Stimulated activated CD4-positive, alpha-beta T cell treated with anti-CD3 and anti-CD28 coated beads, Interleukin-2, amount 100 ng/mL, for 24 hours (primary cell): ENCODE measurements around the gene SLC2A13.
"Not testable (repeated sequence)": the region's sequence is repeated elsewhere in the genome, so short reads cannot be mapped to it uniquely, and the experiment has no call there.

ENCODE experiments used
- DNase-seq, 2 donors: peaks; one replicate each; pipeline ENCODE4 v3.0.0-alpha.2; 2020

Gene SLC2A13

DNA sequence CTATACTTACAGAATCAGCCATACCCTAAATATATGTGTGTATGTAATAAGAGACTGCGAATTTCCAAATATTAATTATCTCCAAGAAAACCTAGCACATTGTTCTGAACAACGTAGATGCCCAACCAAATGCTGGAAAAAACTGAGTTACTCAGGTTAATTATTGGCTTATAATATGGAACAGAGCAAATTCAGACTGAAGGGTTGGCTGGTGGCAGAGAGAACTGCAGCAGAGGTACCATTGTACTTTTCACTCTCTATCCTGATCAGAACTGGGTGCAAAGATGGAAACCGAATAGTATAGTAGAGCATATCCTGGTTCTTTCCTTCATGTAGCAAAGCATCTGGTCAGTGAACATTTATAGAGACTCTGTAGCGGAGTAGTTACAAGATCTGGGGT lies 185.7 kb downstream of the SLC2A13 start:
- DNase-seq, result no peak

DNA sequence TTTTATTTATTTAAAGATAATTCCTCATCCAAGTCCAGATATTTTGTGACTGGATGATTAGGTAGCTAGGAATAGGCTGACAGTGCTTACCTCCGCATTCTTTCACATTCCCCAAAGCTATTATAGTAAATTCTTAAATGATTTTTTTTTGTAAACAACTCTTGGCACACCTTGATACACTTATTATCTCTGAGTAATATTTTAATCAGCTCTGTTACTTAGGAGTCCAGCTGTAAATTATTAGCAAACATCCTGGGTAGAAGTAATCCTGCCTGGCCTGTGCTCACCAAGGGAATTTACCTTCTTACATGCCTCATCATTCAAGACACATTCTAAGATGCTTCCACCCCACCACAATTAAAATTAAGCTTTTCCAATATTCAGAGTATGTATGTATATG lies 186.1 kb downstream of the SLC2A13 start:
- DNase-seq, result no peak

DNA sequence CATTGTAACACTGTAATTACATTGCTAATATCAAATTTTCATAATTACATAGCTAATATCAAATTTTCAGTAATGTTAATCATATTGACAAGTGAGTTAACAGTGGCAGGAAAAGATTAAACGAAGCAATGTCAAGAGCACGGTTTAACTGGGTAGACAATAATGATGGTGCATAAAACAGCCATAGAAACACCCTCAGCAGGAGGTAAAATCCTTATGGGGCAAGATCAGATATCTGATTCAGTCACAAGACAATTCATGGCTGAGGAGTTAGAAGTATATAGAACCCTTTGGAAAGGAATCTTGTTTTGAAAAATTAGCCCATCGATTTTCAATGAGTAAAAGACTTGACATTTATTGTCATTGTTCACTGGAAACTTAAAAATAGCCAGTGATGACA lies 190.6 kb downstream of the SLC2A13 start:
- no peak for DNase-seq

DNA sequence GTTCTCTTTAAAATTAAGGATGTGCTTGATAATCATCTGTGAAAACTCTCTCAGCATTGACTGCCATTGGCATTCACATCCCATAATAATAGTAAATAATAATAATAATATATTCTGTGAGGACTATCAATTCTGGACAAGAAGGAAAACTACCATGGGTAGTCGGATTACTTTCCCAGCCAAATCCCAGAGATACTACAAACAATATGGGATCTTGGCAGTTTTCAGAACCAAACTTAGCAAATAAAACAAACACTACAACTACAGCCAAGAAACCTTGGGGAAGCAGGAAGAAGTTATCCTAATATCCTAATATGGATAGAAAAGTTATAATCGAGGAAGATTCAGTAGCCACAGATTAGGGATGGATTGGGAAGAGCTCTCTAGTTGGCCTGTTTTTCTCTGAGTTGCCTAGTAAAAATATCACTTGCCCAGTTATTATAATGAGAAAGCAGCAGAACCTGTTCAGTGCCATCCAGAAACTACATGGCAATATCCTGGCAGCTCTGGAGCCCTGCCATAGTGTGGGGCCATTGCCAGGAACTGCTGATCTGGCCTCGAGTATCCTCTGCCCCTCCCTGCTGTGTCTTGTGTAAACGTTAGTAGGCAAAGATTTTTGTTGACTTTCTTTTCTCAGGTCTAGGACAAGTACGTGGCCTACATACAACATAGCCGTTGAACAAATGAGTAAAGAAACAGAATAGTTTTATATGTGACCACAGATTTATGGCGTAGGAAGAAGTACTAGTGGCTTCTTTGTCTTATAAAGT lies 193.5 kb downstream of the SLC2A13 start:
- no peak for DNase-seq

DNA sequence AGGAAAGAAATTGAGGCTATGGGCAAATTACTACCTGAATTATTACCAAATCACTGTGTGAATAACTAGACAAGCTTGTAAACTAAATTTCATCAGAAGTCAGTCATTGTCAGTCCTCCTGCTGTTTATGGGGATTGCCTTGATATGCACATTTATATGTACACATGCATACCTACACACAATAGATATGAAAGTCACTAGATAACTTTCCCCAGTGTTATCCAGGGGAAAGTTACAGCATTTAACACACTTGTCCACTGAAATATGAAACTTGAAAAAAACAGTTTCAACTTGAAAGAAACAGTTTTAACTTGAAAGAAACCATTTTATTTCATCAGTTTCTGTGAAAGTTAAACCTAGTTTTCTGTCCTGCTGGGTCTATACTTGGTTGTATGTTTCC lies 199.6 kb downstream of the SLC2A13 start:
- no peak for DNase-seq

DNA sequence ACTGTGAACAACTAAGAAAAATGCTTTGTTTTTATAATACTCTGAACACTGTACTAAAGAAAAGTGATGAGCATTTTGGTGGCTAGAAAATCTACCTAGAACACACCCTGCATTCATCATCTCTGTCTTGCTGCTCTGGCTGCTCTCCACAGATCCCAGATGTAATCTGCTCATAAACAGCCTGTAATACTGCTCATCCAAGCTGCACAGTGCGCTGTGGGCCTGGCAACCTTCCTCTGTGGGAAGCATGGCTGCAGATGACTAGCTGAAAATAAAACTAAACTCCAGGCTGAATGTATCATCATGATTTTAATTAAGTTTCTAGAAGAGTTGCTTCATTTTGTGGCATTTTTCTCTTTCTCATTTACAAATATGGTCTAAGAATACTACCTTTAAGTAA lies 200.7 kb downstream of the SLC2A13 start:
- DNase-seq, result no peak

DNA sequence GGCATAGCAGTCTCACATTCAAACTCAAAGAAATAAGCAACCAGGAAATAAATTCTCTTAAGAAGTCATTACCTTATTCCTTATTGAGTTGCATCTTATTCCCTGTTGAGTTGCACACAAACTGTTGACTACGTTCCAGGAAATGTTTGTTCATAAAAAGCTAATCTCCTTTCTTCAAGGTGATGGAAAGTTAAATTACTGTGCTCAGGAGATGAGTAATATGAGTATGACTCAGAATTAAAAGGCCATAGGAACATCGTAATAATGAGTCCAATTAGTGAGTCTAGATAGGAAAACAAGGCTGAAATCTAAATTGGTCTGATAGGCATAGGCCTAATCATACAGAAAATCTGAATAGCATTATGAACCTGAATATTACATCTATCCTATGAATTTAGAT lies 203.1 kb downstream of the SLC2A13 start:
- DNase-seq, result no peak

DNA sequence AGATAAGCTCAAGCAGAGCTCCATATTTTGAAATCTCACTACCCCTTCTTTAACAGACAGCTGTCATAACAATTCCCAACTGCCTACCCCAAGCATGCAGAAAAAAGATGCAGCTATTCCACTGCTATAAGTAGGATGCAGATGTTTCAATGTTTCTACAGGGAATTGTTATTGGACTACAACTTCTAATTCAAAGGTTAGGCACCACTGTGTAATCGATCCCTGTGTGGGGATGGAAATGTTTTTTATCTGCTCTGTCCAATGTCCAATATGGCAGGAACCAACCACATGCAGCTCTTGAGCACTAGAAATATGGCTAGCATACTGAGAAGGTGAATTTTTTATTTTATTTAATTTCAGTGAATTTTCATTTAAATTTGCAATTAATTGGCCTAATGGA lies 208.6 kb downstream of the SLC2A13 start:
- no peak for DNase-seq

DNA sequence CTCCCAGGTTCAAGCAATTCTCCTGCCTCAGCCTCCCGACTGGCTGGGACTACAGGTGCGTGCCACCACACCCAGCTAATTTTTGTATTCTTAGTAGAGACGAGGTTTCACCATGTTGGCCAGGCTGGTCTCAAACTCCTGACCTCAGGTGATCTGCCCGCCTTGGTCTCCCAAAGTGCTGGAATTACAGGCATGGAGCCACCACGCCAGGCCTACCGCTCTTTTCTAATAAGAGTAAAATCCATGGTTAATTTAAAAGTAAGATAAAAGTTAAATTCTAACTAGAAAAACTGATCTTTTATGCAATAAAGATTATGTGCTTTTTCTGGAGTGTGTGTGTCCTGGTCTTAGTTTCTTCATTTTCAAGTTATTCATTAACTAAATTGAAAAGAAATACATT lies 212.5 kb downstream of the SLC2A13 start:
- not testable (repeated sequence) for DNase-seq

DNA sequence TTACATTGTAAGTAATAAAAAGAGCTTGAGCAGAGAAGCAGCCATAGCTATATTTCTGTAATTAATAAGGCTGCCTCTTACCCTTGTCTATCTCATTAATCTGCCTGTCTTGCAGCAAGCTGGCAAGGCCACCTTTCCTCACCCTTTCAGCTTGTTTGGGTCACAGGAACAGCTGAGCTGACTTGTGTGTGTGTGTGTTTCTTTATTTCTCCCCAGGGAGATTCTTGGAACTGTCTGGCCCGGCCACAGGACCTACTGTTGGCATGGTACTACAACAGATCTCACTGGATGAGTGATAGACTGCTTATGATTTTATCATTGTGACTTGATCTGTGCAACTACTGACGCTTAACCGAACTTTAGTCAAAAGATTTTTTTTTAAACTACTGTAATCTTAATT lies 213.7 kb downstream of the SLC2A13 start:
- DNase-seq, result no peak

DNA sequence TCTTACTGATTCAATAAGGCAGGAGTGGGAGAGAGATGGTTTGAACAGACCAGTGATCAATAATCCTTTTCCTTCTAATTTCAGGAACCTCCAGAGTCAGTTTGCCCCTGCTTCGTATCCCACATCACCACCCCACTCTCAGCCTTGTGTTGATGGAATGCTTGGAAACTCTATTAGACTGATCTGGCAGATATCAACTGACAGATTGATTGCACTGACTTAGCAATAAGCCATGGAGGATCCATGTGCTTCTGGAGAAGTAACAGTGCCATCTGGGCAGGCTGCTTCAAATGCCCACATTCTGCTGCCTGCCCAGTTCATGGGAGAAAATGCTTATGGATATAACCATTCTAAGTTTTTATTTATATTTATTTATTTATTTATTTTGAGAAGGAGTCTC lies 218.0 kb downstream of the SLC2A13 start:
- no peak for DNase-seq

DNA sequence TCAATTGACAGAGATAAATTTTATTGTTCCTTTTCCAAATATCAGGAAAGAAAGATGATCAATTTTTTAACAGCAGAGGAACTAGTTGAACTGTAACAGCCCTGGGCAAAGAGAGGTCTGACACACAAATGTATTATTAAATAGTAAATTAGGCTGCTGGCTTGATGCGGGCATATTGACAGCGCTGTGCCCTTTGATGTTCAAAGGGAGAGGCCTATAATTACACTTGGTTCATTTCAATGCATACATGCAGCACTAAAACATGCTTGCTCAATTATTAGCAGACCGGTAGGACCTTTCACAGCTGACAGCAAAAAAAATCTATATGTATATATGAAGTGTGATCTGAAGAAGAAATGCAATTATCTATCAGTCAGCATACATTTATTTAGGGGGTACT lies 219.8 kb downstream of the SLC2A13 start:
- DNase-seq, result no peak

DNA sequence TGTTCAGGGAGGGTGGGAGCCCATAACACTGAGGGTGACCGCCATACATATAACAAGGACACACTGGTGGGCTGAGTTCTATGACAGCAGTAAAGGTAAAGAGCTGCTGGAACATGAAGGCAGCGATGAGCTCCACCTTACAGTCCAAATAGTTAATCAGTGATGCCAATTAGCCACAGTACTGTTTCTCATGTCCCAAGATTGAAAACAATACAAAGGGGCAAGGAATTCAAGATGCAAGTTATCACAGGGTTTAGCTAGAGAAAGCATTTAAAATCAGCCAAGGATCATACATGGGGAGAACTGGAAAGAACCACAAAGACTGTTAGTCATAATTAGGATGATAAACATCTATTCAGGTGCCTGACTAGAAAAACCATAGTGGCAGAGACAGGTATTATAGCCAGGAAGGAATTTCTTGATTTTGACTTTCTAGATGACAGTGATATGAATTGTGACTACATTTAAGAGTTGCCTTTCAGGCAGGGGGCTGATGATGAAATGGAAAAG lies 221.2 kb downstream of the SLC2A13 start:
- no peak for DNase-seq

DNA sequence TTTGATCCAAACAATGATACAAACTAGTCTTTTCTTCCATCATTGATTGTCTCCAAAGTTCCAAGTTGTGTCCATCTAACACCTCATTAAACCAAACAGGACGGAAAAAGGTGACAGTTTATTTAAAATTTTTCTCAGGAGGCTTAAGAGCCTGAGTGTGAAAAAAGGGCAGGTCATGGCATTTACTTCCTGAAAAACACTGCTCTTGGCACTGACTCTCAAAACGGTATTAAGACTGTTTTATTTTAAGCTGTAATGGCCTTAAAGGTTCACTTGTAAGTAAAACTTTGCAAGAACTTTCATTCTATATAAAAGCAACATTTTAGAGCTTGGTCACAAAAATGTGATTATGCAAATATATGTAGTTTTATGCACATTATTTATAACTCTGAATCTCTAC lies 222.5 kb downstream of the SLC2A13 start:
- DNase-seq, result no peak

DNA sequence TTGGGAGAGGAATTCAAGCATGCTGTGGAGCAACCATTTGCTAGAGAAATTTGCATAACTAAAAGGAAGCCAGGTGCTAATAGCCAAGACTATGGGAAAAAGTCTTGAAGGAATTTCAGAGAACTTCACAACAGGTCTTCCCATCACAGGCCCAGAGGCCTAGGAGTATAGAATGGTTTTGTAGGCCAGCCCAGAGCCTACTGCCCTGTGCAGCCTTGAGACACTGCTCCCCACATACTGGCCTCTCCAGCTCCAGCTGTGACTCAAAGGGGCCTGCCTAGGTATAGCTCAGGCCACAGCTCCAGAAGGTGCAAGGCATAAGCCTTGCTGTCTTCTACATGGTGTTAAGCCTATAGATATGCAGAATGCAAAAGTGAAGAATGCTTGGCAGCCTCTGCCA lies 227.1 kb downstream of the SLC2A13 start:
- no peak for DNase-seq

DNA sequence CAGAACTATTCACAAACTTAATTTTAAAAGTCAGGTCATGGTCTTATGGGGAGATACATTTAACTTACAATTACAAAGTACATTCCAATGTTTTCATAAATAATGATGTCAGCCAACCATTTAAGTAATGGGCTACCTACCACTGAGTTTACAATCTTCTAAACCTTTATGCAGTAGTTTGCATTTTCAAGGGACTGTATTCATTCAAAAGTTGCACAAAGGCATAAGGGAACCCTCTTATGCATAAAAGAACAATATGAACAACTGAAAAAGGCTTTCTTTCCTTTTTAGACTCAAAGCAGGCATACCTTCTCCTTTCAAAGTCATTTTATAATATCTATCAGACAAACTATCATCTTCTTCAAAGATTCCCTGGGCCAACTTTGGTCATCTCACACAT lies 230.2 kb downstream of the SLC2A13 start:
- DNase-seq, result no peak

DNA sequence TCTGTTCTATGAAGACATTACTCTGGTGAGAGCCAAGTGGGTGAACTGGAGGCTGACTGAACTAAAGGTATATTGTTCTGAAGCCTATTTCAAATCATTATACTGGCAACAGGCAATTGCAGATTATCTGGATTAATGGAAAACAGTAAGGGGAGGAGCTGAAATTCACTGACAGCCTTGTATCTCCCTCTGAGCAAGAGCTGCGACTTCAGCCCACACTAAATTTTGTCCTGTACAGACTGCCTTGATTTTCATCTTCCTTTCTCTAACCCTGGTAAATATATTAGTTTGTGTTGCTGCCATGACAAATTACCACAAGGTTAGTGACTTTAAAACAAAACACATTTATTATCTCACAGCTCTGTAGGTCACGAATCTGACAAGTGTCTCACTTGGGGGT lies 231.1 kb downstream of the SLC2A13 start:
- DNase-seq, result no peak

DNA sequence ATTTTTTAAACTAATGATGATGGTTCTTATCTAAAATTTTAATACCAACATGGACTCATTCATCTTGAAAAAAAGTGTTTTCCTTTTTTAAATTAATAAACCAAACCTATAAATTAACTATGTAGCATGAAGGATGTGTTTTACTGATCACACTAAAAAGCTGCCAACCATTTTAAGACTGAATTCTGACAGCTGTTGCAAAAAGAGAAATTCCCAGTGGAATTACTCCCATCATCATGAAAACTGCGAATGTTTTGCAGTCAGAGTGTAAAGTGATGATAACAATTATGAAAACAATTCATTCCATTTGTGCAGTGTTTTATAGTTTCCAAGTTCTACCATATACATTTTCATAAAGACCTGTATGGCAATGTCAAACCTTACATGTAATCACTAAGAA lies 232.8 kb downstream of the SLC2A13 start:
- no peak for DNase-seq

DNA sequence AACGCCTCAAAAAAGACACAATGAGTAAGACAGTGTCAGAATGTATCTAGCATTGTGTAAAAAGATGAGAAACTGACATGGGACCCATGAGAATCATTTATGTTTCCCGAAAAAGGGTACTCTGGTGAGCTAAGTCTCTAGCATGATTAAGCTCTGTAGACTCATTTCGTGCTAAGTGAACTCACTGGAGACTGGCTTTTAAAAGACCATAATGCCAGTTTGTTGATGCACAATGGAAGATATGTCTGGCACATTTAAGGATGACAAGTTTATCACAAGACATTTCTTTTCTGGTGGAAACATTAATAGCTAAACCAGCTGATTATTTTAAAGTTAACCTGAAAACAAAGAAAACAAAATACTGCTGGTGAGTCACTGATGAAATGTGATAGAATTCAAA lies 233.5 kb downstream of the SLC2A13 start:
- no peak for DNase-seq

DNA sequence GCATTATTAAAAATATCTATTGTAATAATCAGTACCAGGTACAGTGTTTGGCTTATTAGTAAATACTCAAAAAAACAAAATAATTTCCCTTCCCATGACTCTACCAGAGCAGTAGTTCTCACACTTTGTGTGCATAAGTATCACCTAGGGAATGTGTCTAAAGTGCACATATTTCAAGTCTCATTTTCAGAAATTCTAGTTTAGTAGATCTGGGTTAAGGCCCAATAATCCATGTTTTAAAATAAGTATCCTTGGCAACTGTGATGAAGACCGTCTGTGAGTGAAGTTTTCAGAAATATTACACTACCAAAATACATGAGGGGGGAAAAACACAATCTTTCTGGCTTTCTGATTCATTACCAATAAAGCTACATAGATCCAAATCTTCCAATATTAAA lies 237.6 kb downstream of the SLC2A13 start:
- no peak for DNase-seq

DNA sequence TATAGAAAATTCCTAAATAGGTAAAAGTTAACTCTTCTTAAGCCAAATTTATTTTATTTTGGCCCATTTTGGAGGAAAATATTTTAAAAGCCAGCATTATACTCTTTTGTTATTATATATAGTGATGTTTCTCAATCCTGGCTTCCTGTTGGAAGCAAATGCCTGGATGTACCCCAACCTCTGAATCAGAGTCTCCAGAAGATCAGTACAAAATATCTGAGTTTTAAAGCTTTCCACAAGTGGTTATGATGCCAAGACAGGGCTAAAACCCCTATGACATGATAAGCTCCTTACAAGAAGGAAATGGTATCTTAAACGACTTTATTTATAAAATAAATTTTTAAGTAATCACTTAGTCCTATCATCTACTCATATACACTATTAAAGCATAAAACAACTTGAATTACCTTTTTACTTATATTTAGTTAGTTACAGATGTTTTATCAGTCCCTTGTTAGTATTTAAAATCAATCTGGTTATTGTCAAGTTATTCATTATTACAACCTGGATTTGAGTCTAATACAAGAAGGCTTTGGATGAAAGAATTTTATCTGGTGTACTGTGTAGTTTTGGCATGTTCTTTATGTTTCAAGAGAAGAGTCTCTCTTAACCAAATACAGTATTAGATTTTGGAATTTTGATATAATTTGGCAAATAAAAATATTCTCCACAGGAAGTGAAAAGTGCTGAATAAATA lies 238.1 kb downstream of the SLC2A13 start:
- no peak for DNase-seq

DNA sequence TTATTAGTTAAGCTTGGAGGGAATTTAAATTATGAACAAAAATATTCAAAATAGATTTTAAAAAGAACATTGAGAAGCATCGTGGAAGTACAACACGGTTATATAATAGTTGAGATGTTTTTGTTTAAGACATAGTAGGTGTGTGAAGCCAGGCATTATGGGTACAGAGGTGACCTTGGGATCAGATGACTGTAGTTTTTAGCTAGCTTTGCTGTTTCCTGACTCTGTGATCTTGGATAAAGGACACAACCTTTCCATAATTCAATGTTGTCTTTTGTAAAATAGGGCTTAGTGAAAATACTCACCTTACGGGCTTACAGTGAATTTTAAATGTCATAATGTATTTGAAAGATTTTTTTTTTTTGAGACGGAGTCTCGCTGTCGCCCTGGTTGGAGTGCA lies 239.7 kb downstream of the SLC2A13 start:
- DNase-seq, result no peak

DNA sequence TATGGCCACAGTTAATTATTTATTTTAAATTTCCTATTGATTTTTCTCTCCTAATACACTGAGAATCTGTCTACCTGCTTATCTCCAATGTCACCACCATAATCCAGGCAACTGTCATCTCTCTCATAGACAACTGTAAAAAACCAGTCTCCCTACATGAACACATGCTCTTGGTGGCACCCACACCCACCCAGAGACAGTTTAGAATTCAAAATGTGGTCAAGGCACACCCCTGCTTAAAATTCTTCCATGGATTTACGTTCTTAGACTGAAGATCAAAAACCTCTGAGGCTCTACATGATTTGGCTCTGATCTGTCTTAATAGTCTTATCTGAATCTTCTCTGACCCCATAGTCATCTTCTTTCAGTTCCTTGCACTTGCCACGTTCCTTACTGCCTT lies 245.2 kb downstream of the SLC2A13 start:
- DNase-seq, result no peak

DNA sequence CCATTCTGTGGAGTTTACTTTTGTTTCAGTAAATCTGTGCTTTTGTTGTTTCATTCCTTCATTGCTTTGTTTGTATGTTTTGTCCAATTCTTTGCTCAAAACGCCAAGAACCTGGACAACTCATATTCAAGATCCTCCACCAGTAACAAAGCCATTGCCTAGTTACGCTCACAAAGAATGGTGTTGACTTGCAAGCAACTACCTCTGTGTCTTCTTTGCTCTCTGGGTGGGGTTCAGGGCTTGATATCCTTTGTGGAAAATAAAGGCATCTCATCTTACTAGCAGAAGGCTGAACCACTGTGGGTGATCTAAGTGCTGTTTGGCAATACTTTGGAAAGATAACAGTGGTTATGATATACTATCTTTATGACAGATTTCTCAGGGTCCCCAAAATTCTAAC lies 252.9 kb downstream of the SLC2A13 start:
- no peak for DNase-seq

DNA sequence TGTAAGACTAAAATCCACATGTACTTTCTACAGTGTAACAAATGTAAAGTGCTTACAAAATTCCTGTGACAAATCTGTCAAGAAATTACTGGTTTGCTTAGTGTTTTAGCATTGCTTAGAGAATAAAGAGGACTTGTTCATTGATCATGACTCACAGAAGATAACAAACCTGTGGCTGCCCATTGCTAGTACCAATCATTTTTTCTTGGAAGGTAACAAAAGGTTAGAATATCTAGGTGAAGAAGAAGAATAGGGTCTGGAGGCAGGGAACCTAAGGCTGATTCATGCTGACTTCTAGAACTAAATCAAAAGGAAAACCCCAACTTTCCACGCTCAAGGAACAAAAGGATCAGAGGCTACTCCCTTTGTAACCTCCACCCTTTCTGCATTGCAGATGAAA lies 253.5 kb downstream of the SLC2A13 start:
- DNase-seq, result no peak
